ENCODE measurements around the gene C1orf174. TPM values are rescaled to one million over a fixed set of nuclear protein-coding genes. Genes with fewer than 3 reads are reported as not detected.

Gene C1orf174
- total and polyA plus RNA-seq, 2 of the 4 experiments (the other 2 are of a cell fraction) = 26.7 to 45.7 TPM

DNA sequence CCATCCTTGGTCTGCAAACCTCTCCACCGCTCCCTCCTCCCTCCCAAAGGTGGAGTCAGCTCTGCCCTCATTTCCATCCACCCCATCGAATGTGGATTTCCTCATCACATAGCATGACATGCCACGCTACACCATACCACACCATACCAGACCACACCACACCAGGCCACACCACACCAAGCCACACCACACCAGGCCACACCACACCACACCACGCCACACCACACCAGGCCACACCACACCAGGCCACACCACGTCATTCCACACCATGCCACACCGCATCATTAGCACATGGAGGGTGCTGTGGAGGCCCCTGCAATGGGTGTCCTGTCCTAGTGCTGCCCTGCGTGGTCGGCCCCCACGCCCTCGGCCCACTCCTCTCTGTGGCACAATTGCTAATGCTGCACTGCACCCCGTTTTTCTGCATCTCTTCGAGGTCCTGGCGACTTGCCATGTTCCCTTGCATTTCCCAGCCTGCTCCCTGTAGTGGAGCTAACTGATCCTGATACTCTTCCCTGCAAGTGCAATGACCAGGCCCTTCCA lies 31.5 kb downstream of the C1orf174 start:
- H2BK15ac ChIP-seq (ENCODE audit: low read depth, low read length) = no peak overlapping the region
- H4K20me1 ChIP-seq (ENCODE audit: insufficient read depth, low read length) = no peaks in the 10 kb centered on the region; the same call in 1 of the 2 replicates
- dilution Hi-C loops (cut with HindIII; ENCODE audit: low sequenced_read_pairs, unreplicated experiment) = no loop called here
- ATAC-seq (ENCODE audit: low read depth) (no peak), DNase-seq (no peak)
- H3K9me1 ChIP-seq (ENCODE audit: insufficient read depth, low read length) = peaks cover 5% of the 10 kb centered on the region
- no peak overlapping the region for H4K5ac ChIP-seq (ENCODE audit: low read depth, low read length)
- no peak overlapping the region for H2BK120ac ChIP-seq (ENCODE audit: low read depth, low read length)
- no peak overlapping the region for H3K18ac ChIP-seq (ENCODE audit: low read depth, low read length)
- no peak overlapping the region for H3K4me3 ChIP-seq (ENCODE audit: insufficient read depth, low read depth, low read length)
- WGBS, 2 experiments (ENCODE audit: extremely low coverage in 2 of 2, insufficient read length in 1 of 2) = 82% methylated on average over 10 of the region's 13 CpGs; no CpG with 5 or more reads in 1 of the 2 experiments
- no peak overlapping the region for H3K14ac ChIP-seq (replicated peaks; ENCODE audit: low read depth, low read length)
- no peak overlapping the region for H2AK5ac ChIP-seq (ENCODE audit: low read depth, low read length)
- no peak overlapping the region for H3K27ac ChIP-seq (ENCODE audit: insufficient read depth, low read length)
- H4K91ac ChIP-seq (ENCODE audit: insufficient read depth, low read depth, low read length) = no peak overlapping the region
- H3K27me3 ChIP-seq (ENCODE audit: control insufficient read depth, insufficient read depth, low read length) = no peaks in the 10 kb centered on the region
- H3K79me1 ChIP-seq (ENCODE audit: low read depth in 1 of 2, low read length in 2 of 2) = no peaks in the 10 kb centered on the region; a peak in 1 of 4 replicates
- no peak overlapping the region for H3K56ac ChIP-seq (ENCODE audit: extremely low read depth, insufficient read depth, low read length)
- no peak overlapping the region for H4K8ac ChIP-seq (ENCODE audit: low read depth in 2 of 2, low read length in 2 of 2)
- no peaks in the 10 kb centered on the region for H3K9me3 ChIP-seq (ENCODE audit: control insufficient read depth, insufficient read depth, low read length)
- in situ Hi-C loops (cut with MboI; ENCODE audit: low sequenced_read_pairs) = no loop called here
- H3K36me3 ChIP-seq (ENCODE audit: control insufficient read depth, insufficient read depth, low read length) = peaks cover 34% of the 10 kb centered on the region
- no peak overlapping the region for H3K4ac ChIP-seq (ENCODE audit: low read depth, low read length)
- POLR2A ChIA-PET (ENCODE audit: unreplicated experiment) = no interaction called here
- no peak overlapping the region for H2BK5ac ChIP-seq (ENCODE audit: low read depth, low read length, poor library complexity, severe bottlenecking)
- H2AFZ ChIP-seq (replicated peaks; ENCODE audit: low read length, poor library complexity) = no peak overlapping the region
- CTCF ChIA-PET = interaction anchor here (0.6 kb wide), 1 partner anchor 72 kb away, joined by 4 read pairs; the partner anchor contains the start of gene LRRC47
- H3K4me2 ChIP-seq (ENCODE audit: low read depth, low read length) = no peak overlapping the region
- no peaks in the 10 kb centered on the region for H3K4me1 ChIP-seq (ENCODE audit: control insufficient read depth, insufficient read depth, low read length)
- intact Hi-C loops (cut with micrococcal nuclease) = no loop called here
- no peak for TF ChIP-seq FOS (IDR thresholded peaks at IDR 0.05; ENCODE audit: low read depth, low read length)
- TF ChIP-seq RFX5 (IDR thresholded peaks at IDR 0.05; ENCODE audit: low read depth, low read length) = no peak
- TF ChIP-seq SMC3 (IDR thresholded peaks at IDR 0.05; ENCODE audit: low read depth, low read length) = no peak
- TF ChIP-seq, protein P1, sequence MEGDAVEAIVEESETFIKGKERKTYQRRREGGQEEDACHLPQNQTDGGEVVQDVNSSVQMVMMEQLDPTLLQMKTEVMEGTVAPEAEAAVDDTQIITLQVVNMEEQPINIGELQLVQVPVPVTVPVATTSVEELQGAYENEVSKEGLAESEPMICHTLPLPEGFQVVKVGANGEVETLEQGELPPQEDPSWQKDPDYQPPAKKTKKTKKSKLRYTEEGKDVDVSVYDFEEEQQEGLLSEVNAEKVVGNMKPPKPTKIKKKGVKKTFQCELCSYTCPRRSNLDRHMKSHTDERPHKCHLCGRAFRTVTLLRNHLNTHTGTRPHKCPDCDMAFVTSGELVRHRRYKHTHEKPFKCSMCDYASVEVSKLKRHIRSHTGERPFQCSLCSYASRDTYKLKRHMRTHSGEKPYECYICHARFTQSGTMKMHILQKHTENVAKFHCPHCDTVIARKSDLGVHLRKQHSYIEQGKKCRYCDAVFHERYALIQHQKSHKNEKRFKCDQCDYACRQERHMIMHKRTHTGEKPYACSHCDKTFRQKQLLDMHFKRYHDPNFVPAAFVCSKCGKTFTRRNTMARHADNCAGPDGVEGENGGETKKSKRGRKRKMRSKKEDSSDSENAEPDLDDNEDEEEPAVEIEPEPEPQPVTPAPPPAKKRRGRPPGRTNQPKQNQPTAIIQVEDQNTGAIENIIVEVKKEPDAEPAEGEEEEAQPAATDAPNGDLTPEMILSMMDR (conservative IDR thresholded peaks at IDR 0.05; ENCODE audit: low read depth, low read length) = no peak
- TF ChIP-seq POLR2A (IDR thresholded peaks at IDR 0.05; ENCODE audit: low read depth, low read length) = no peak
- TF ChIP-seq RCOR1 (IDR thresholded peaks at IDR 0.05; ENCODE audit: insufficient replicate concordance, low read length) = no peak
- TF ChIP-seq CHD1 (IDR thresholded peaks at IDR 0.05; ENCODE audit: low read depth, low read length) = no peak
- no peak for TF ChIP-seq MAZ (IDR thresholded peaks at IDR 0.05; ENCODE audit: borderline replicate concordance, low read depth, low read length)
- TF ChIP-seq MXI1 (IDR thresholded peaks at IDR 0.05; ENCODE audit: borderline replicate concordance, low read depth, low read length) = no peak
- TF ChIP-seq BHLHE40 (IDR thresholded peaks at IDR 0.05; ENCODE audit: low read depth, low read length) = no peak
- TF ChIP-seq, protein P2, sequence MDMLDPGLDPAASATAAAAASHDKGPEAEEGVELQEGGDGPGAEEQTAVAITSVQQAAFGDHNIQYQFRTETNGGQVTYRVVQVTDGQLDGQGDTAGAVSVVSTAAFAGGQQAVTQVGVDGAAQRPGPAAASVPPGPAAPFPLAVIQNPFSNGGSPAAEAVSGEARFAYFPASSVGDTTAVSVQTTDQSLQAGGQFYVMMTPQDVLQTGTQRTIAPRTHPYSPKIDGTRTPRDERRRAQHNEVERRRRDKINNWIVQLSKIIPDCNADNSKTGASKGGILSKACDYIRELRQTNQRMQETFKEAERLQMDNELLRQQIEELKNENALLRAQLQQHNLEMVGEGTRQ (IDR thresholded peaks at IDR 0.05; ENCODE audit: low read depth, low read length) = no peak
- no peak for TF ChIP-seq NFE2L2 (IDR thresholded peaks at IDR 0.05; ENCODE audit: low read depth, low read length)
- TF ChIP-seq RAD21 (IDR thresholded peaks at IDR 0.05; ENCODE audit: low read length) = no peak
- no peak for TF ChIP-seq MAFK (IDR thresholded peaks at IDR 0.05; ENCODE audit: low read depth, low read length)
- no peak for TF ChIP-seq CEBPB (IDR thresholded peaks at IDR 0.05; ENCODE audit: low read depth, low read length)
- TF ChIP-seq, protein P3, sequence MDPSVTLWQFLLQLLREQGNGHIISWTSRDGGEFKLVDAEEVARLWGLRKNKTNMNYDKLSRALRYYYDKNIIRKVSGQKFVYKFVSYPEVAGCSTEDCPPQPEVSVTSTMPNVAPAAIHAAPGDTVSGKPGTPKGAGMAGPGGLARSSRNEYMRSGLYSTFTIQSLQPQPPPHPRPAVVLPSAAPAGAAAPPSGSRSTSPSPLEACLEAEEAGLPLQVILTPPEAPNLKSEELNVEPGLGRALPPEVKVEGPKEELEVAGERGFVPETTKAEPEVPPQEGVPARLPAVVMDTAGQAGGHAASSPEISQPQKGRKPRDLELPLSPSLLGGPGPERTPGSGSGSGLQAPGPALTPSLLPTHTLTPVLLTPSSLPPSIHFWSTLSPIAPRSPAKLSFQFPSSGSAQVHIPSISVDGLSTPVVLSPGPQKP (IDR thresholded peaks at IDR 0.05; ENCODE audit: borderline replicate concordance, low read depth, low read length) = no peak
- no peak overlapping the region for H3K23ac ChIP-seq (ENCODE audit: low read depth, low read length)
- H2BK20ac ChIP-seq (ENCODE audit: low read depth, low read length) = no peak overlapping the region
- no peak overlapping the region for H3K9ac ChIP-seq (ENCODE audit: low read depth, low read length)
- BruUV-seq (replicated peaks) = no TSS peak
- peak overlapping the region; percentile 55 for H2AK9ac ChIP-seq (replicated peaks; ENCODE audit: low read depth, low read length, poor library complexity)

All from IMR-90 (cell line).